ENCODE results near the gene OR6N2. TPM values are rescaled to one million over a fixed set of nuclear protein-coding genes. Genes with fewer than 3 reads are reported as not detected.

The OR6N2 gene
- not detected for total RNA-seq (ENCODE audit: unreplicated experiment)
- long read RNA-seq, result 0 reads

GRCh38 chr1:158781104-158781503 is at the start of gene OR6N2:
OR6N2 (minus strand) TSS chr1:158781204; CDS start chr1:158777635, 3,569 bp downstream.
- H3K9me3 Mint-ChIP-seq (ENCODE audit: unreplicated experiment), result peaks cover 1% of the 10 kb centered on the region
- no peak within 1 kb of the TSS for H3K4me3 Mint-ChIP-seq (ENCODE audit: unreplicated experiment)

DNA sequence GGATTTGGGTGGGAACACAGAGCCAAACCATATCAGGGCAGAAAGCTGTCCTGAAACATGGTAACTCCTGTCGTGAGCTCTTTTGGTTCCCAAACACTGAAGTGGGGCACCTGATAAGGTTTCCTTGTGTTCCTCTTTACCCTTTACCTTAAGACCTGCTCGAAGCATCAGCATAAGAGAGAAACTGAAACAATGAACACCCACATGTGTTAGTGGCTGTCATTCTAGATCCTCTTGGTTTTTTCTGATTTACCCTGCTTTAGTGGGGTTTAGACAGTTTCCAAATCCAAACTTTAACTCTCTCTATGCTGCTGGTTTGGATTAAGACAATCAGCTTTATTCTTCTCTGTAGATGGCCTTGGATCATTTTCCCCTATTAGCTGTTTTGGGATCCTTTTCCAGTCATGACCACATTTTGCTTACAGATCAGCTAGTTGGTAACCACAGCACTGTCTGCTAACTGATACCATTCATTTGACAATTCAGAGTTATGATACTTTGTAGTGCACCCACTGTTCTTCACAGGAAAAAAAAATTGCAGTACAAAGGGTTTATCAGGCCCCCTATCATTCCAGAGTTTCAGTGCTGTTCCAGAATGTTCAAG is 49.2 kb upstream of the OR6N2 start:
- no peaks in the 10 kb centered on the region for H3K27me3 Mint-ChIP-seq (ENCODE audit: unreplicated experiment)
- peaks cover 8% of the 10 kb centered on the region for H3K9me3 Mint-ChIP-seq (ENCODE audit: unreplicated experiment)
- no peak overlapping the region for H3K27ac Mint-ChIP-seq (ENCODE audit: unreplicated experiment)
- peaks cover 11% of the 10 kb centered on the region for H3K36me3 Mint-ChIP-seq (ENCODE audit: unreplicated experiment)
- DNase-seq, result no peak
- H3K4me1 Mint-ChIP-seq (ENCODE audit: low read depth, unreplicated experiment), result no peaks in the 10 kb centered on the region
- TF ChIP-seq, protein P1, sequence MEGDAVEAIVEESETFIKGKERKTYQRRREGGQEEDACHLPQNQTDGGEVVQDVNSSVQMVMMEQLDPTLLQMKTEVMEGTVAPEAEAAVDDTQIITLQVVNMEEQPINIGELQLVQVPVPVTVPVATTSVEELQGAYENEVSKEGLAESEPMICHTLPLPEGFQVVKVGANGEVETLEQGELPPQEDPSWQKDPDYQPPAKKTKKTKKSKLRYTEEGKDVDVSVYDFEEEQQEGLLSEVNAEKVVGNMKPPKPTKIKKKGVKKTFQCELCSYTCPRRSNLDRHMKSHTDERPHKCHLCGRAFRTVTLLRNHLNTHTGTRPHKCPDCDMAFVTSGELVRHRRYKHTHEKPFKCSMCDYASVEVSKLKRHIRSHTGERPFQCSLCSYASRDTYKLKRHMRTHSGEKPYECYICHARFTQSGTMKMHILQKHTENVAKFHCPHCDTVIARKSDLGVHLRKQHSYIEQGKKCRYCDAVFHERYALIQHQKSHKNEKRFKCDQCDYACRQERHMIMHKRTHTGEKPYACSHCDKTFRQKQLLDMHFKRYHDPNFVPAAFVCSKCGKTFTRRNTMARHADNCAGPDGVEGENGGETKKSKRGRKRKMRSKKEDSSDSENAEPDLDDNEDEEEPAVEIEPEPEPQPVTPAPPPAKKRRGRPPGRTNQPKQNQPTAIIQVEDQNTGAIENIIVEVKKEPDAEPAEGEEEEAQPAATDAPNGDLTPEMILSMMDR (IDR thresholded peaks at IDR 0.05; ENCODE audit: partially characterized antibody, unreplicated experiment), result no peak
- H3K4me3 Mint-ChIP-seq (ENCODE audit: unreplicated experiment), result no peak overlapping the region

More at GRCh38 chr1:158781104-158781503, at the start of gene OR6N2:
- Mint-ChIP-seq H3K27me3 (ENCODE audit: unreplicated experiment) (no peaks in the 10 kb centered on the region), H3K4me1 (ENCODE audit: low read depth, unreplicated experiment) (no peaks in the 10 kb centered on the region), H3K36me3 (ENCODE audit: unreplicated experiment) (no peaks in the 10 kb centered on the region), H3K27ac (ENCODE audit: unreplicated experiment) (no peak within 1 kb of the TSS)
- TF ChIP-seq, protein P1 (IDR thresholded peaks at IDR 0.05; ENCODE audit: partially characterized antibody, unreplicated experiment), result no peak
- no peak for DNase-seq

DNA sequence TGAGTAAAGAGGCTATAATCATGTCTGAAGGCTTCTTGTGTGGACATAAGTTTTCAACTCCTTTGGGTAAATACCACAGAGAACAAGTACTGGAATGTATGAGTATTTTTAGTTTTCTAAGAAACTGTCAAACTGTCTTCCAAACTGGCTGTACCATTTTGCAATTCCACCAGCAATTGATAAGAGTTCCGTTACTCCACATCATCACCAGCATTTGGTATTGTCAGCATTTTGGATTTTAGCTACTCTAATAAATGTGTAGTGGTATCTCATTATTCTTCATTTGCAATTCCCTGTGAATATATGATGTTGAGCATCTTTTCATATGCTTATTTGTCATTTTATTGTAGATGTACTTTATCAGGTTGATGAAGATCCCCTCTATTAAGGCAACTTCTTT is 40.7 kb upstream of the OR6N2 start:
- DNase-seq, result no peak
- Mint-ChIP-seq H3K4me3 (ENCODE audit: unreplicated experiment) (no peak overlapping the region), H3K9me3 (ENCODE audit: unreplicated experiment) (no peaks in the 10 kb centered on the region), H3K27ac (ENCODE audit: unreplicated experiment) (no peak overlapping the region), H3K4me1 (ENCODE audit: low read depth, unreplicated experiment) (no peaks in the 10 kb centered on the region), H3K36me3 (ENCODE audit: unreplicated experiment) (no peaks in the 10 kb centered on the region), H3K27me3 (ENCODE audit: unreplicated experiment) (no peaks in the 10 kb centered on the region)
- TF ChIP-seq, protein P1 (IDR thresholded peaks at IDR 0.05; ENCODE audit: partially characterized antibody, unreplicated experiment), result no peak

GRCh38 chr1:158819461-158820443 is 38.7 kb upstream of the OR6N2 start:
- Mint-ChIP-seq H3K36me3 (ENCODE audit: unreplicated experiment) (no peaks in the 10 kb centered on the region), H3K27ac (ENCODE audit: unreplicated experiment) (no peak overlapping the region), H3K4me3 (ENCODE audit: unreplicated experiment) (no peak overlapping the region), H3K27me3 (ENCODE audit: unreplicated experiment) (no peaks in the 10 kb centered on the region), H3K9me3 (ENCODE audit: unreplicated experiment) (no peaks in the 10 kb centered on the region), H3K4me1 (ENCODE audit: low read depth, unreplicated experiment) (no peaks in the 10 kb centered on the region)
- DNase-seq, result no peak
- TF ChIP-seq, protein P1 (IDR thresholded peaks at IDR 0.05; ENCODE audit: partially characterized antibody, unreplicated experiment), result no peak
